K562 (cell line): ENCODE results near the gene VTI1B. TPM values are rescaled to one million over a fixed set of nuclear protein-coding genes. Genes with fewer than 3 reads are reported as not detected.

Experiments
- ATF7 ChIP-seq: fragments of 450-650 bp; IDR thresholded peaks from 2 replicates; pipeline ENCODE4 v1.7.1; 2014; ENCODE audit warnings: mild to moderate bottlenecking, moderate library complexity
- CTCF ChIP-seq, 3 experiments: IDR thresholded peaks in 2 of 3; conservative IDR thresholded peaks in 1 of 3; 2 replicates each; pipeline ENCODE4 v1.5.1; 2011 to 2012; ENCODE audit warnings: low read length in 3 of 3, mild to moderate bottlenecking in 3 of 3, control low read depth in 2 of 3, improper control_type of control experiment in 1 of 3, inconsistent platforms in 1 of 3, low read depth in 1 of 3, mixed read lengths in 1 of 3, moderate library complexity in 1 of 3; ENCODE audit not compliant: insufficient read depth in 2 of 3
- ETV6 ChIP-seq, 3 experiments: fragments of 150-350 bp in 1 of 3; sonication (generic) in 1 of 3; formaldehyde crosslinking in 1 of 3; IDR thresholded peaks; 2 replicates each; pipeline versions ENCODE4 v1.6.1 to v1.8.0; 2014 to 2022; ENCODE audit warnings: borderline replicate concordance in 2 of 3, low read depth in 2 of 3, antibody characterized with exemption in 1 of 3, low read length in 1 of 3, mild to moderate bottlenecking in 1 of 3, missing genetic modification reagents in 1 of 3
- MITF ChIP-seq: IDR thresholded peaks from 2 replicates; pipeline ENCODE4 v1.6.1; 2014; ENCODE audit warnings: antibody characterized with exemption
- TBL1XR1 ChIP-seq, 2 experiments: IDR thresholded peaks; 2 replicates each; pipeline ENCODE4 v1.6.1; 2012; ENCODE audit warnings: improper control_type of control experiment in 2 of 2, low read length in 2 of 2, mild to moderate bottlenecking in 1 of 2
- TCF7 ChIP-seq: sonication (generic); IDR thresholded peaks from 2 replicates; pipeline ENCODE4 v1.6.1; 2016; ENCODE audit warnings: antibody characterized with exemption, borderline replicate concordance
- ZFP30 ChIP-seq: fragments of 250-450 bp; sonication (Bioruptor Pico); IDR thresholded peaks from 2 replicates; pipeline ENCODE4 v1.8.0; 2022; ENCODE audit warnings: moderate library complexity, mild to moderate bottlenecking, inconsistent platforms, borderline replicate concordance
- ZFP36 ChIP-seq: fragments of 150-350 bp; IDR thresholded peaks from 2 replicates; pipeline ENCODE4 v1.6.1; 2018; ENCODE audit warnings: low read length, low read depth; ENCODE audit not compliant: partially characterized antibody
- ZNF124 ChIP-seq: sonication (generic); formaldehyde crosslinking; IDR thresholded peaks from 2 replicates; pipeline ENCODE4 v1.8.1; 2022; ENCODE audit warnings: missing genetic modification reagents
- ZNF174 ChIP-seq: fragments of 250-450 bp; sonication (Bioruptor Pico); IDR thresholded peaks from 2 replicates; pipeline ENCODE4 v1.4.0; 2020; ENCODE audit warnings: mild to moderate bottlenecking
- ZNF318 ChIP-seq, 2 experiments: fragments of 450-650 bp; IDR thresholded peaks; 2 replicates each; pipeline ENCODE4 v1.6.1; 2016; ENCODE audit warnings: mild to moderate bottlenecking in 2 of 2, borderline replicate concordance in 1 of 2, low read depth in 1 of 2, moderate library complexity in 1 of 2
- ZNF668 ChIP-seq: fragments of 250-450 bp; sonication (Bioruptor Pico); IDR thresholded peaks from 2 replicates; pipeline ENCODE4 v1.8.0; 2022; ENCODE audit warnings: mild to moderate bottlenecking, inconsistent platforms
- ZNF740 ChIP-seq, 3 experiments: fragments of 200-800 bp in 1 of 3; sonication (Bioruptor generic) in 1 of 3; sonication (generic) in 1 of 3; formaldehyde crosslinking in 1 of 3; IDR thresholded peaks; 2 replicates each; pipeline versions ENCODE4 v1.6.1 to v1.8.0; 2016 to 2022; ENCODE audit warnings: mild to moderate bottlenecking in 2 of 3, missing compliant biosample characterization in 2 of 3, missing genetic modification characterization in 2 of 3, missing genetic modification reagents in 1 of 3
- polyA plus RNA-seq, 8 experiments: library from polyadenylated mRNA; depleted of rRNA in 4 of 8; stranded (reverse) in 5 of 8; unstranded in 3 of 8; fragments of >200 nt; fragmentation: Nextera tagmentation in 2 of 8; fragmentation: Illumina TruSeq in 1 of 8; extraction: Ambion mirVana in 2 of 8; extraction: Trizol in 1 of 8; gene quantifications; 2 replicates each; pipeline versions ENCODE4 v1.2.1 to v1.2.3, GENCODE V29; 2011 to 2014; ENCODE audit warnings: inconsistent platforms in 1 of 8, missing spikeins in 1 of 8
- total RNA-seq, 7 experiments: library from RNA; depleted of rRNA in 6 of 7; stranded (reverse); fragments of >200 nt in 6 of 7; fragmentation: Illumina TruSeq in 2 of 7; extraction: Trizol in 2 of 7; gene quantifications; 2 replicates each; pipeline versions ENCODE4 v1.2.1 to v1.2.3, GENCODE V29; 2011 to 2021; ENCODE audit warnings: low replicate concordance in 1 of 7

VTI1B gene
- total and polyA plus RNA-seq, 9 of the 15 experiments (the other 6 are each of a cell fraction or from before 2014, with no cell fraction given), result 7.8 to 69.8 (median 50.1) TPM

- no peak for TF ChIP-seq ZNF740 (CRISPR knock-in tag; IDR thresholded peaks at IDR 0.05)
- TF ChIP-seq ZNF740 (tag; IDR thresholded peaks at IDR 0.05), result no peak
- TF ChIP-seq CTCF (IDR thresholded peaks at IDR 0.05 in 2 of 3, conservative IDR thresholded peaks at IDR 0.05 in 1 of 3; ENCODE audit: insufficient read depth in 2 of 3, low read depth in 1 of 3, low read length in 3 of 3), result no peak
- peak; percentile 37 to 91; a peak in 2 of 4 replicates for TF ChIP-seq TBL1XR1 (IDR thresholded peaks at IDR 0.05; ENCODE audit: low read length in 2 of 2)
- TF ChIP-seq ZFP36, result no peak
- TF ChIP-seq ZFP30, result no peak
- TF ChIP-seq ATF7, result peak; percentile 97
- no peak; the same call in 1 of the 2 replicates for TF ChIP-seq ZNF668 (CRISPR knock-in tag)
- peak in 1 of 2 experiments; percentile 66; a peak in 1 of 4 replicates for TF ChIP-seq ZNF318 (IDR thresholded peaks at IDR 0.05; ENCODE audit: borderline replicate concordance in 1 of 2, low read depth in 1 of 2)
- no peak for TF ChIP-seq ZNF174 (CRISPR knock-in tag)
- no peak for TF ChIP-seq MITF
- no peak for TF ChIP-seq TCF7
- no peak for TF ChIP-seq ZNF124 (CRISPR knock-in tag)
- peak in 1 of 2 experiments; percentile 55; a peak in 1 of 4 replicates for TF ChIP-seq ETV6 (IDR thresholded peaks at IDR 0.05; ENCODE audit: borderline replicate concordance in 1 of 2, low read depth in 2 of 2, low read length in 1 of 2)
- TF ChIP-seq ETV6 (CRISPR knock-in tag; IDR thresholded peaks at IDR 0.05; ENCODE audit: borderline replicate concordance), result no peak
Observed at GRCh38 chr14:67636361-67636919, 38.0 kb downstream of the VTI1B start (continued).
